Stimulated activated CD4-positive, alpha-beta T cell treated with anti-CD3 and anti-CD28 coated beads, Interleukin-15, amount 100 ng/mL, for 1 hour (primary cell): ENCODE measurements around the gene LTBP2.
"Not testable (repeated sequence)": the region's sequence is repeated elsewhere in the genome, so short reads cannot be mapped to it uniquely, and the experiment has no call there.

Experiments
- DNase-seq, 2 donors: peaks; one replicate each; pipeline ENCODE4 v3.0.0-alpha.2; 2020; ENCODE audit warnings: low read depth in 1 of 2, low spot score in 1 of 2

LTBP2 gene

DNA sequence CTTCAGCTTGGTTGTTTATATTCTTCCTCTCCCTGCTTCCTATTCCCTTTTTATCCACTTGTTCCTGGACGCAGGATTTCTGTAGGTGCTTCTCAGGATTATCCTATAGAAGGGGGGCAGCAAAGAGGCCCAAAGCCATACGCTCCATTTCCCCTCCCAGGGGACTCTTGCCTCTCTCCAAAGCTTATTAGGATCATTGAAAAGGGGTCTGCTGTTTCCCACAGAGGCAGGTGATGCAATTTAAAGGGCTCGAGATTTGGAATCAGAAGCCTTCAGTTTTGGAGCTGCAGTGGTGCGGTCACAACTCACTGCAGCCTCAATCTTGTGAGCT, 154.5 kb downstream of the LTBP2 start:
- no peak for DNase-seq

DNA sequence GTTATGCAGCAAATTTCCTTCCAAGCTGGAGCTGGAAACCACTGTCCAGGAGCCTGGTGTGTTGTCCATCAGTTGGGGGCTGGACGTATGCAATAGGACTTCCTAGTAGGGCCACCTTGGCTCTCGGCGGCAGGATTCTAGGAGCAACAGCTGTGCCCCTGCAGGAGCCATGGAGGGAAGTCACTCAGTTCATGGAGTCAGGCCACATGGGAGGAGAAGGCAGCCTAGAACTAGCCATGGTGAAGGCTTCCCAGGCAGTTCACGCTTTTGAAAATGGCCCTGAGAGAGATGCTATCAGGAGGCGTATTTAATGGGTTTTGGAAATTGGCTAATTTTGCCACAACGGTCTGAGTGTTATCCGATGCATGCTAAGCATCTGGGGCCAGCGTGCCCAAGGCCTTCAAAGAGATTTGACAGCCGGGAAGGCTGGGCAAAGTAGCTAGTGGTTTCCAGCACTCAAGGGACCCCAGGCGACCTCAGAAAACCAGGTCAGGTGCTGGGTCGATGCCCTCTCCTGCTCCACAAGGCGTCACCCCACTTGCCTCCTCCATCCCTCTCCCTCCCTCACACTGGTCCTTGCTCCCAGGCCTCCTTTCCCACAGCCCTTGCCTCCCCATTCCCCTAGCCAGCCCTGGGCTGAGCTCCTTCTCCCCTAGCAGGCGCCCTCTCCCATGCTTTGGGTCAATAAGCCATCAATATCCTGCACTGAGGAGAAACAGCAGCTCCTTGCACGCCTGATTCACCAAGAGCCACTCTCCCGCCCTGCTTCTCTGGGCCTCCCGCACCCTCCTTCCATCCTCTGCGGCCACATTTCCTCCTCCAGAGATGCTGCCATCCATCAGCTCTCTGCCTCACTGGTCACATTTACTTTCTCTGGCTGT, 155.1 kb downstream of the LTBP2 start:
- DNase-seq, result no peak

DNA sequence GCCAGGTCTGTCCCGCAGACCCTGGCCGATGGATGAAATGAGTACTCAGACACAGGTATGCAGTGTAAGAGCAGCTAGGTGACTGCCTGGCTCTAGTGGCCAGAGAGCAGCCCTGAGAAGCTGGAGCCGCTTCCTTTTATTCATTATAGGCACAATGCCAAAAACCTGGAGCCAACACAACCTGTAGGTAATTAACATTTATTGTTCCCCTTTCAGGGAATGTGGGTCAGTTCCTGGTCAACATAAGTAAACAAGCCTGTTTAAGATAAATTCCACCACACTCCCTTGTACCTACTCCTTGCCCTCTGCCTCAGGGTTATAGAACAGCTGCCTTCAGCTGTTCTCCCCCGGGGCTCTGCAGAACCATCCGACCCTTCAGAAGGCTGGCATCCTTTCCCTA, 157.6 kb downstream of the LTBP2 start:
- DNase-seq, result not testable (repeated sequence)
